HG02970 (cell line): ENCODE data around the gene SREBF1.

Experiments used
- ATAC-seq: cut with Tn5 transposase; IDR thresholded peaks from one replicate; pipeline ENCODE4 v1.9.1; 2021; ENCODE audit warnings: mild to moderate bottlenecking, moderate library complexity, moderate number of reproducible peaks; ENCODE audit not compliant: unreplicated experiment, low FRiP score

The SREBF1 gene

GRCh38 chr17:17784657-17785267 lies 52.0 kb downstream of the SREBF1 start:
- no peak for ATAC-seq

- no peak for ATAC-seq
Measured at GRCh38 chr17:17783825-17784656, 52.7 kb downstream of the SREBF1 start.

- no peak for ATAC-seq
Measured at GRCh38 chr17:17783116-17783824, 53.5 kb downstream of the SREBF1 start.

GRCh38 chr17:17782523-17783115 lies 54.2 kb downstream of the SREBF1 start:
- ATAC-seq: no peak

GRCh38 chr17:17781591-17782496 lies 54.9 kb downstream of the SREBF1 start:
- ATAC-seq: no peak

GRCh38 chr17:17780922-17781590 lies 55.7 kb downstream of the SREBF1 start:
- no peak for ATAC-seq

GRCh38 chr17:17779015-17779611 lies 57.7 kb downstream of the SREBF1 start:
- ATAC-seq: no peak

- no peak for ATAC-seq
Measured at GRCh38 chr17:17778308-17779014, 58.3 kb downstream of the SREBF1 start.

GRCh38 chr17:17776889-17777288 lies 59.9 kb downstream of the SREBF1 start:
- no peak for ATAC-seq

GRCh38 chr17:17774009-17774881 lies 62.5 kb downstream of the SREBF1 start:
- no peak for ATAC-seq

- no peak for ATAC-seq
Measured at GRCh38 chr17:17772231-17772630, 64.6 kb downstream of the SREBF1 start.

- no peak for ATAC-seq
Measured at GRCh38 chr17:17771498-17772201, 65.1 kb downstream of the SREBF1 start.

- no peak for ATAC-seq
Measured at GRCh38 chr17:17770632-17771044, 66.1 kb downstream of the SREBF1 start.

- ATAC-seq: no peak
Measured at GRCh38 chr17:17769869-17770631, 66.7 kb downstream of the SREBF1 start.

- no peak for ATAC-seq
Measured at GRCh38 chr17:17768424-17769088, 68.2 kb downstream of the SREBF1 start.
